HEK293 (cell line): ENCODE data around the gene F5.

Experiments
- ATF2 ChIP-seq: fragments of 450-650 bp; formaldehyde crosslinking; IDR thresholded peaks from 2 replicates; pipeline ENCODE4 v1.5.1; 2016; ENCODE audit warnings: missing biosample characterization, missing genetic modification characterization, low read depth
- CTCF ChIP-seq: fragments of 450-650 bp; formaldehyde crosslinking; IDR thresholded peaks from 2 replicates; pipeline ENCODE4 v1.5.1; 2016; ENCODE audit warnings: missing biosample characterization, missing genetic modification characterization
- MZF1 ChIP-seq: fragments of 450-650 bp; formaldehyde crosslinking; IDR thresholded peaks from 2 replicates; pipeline ENCODE4 v1.5.1; 2017; ENCODE audit warnings: missing biosample characterization, missing genetic modification characterization, borderline replicate concordance
- SP2 ChIP-seq: fragments of 450-650 bp; formaldehyde crosslinking; IDR thresholded peaks from 2 replicates; pipeline ENCODE4 v1.5.1; 2016; ENCODE audit warnings: missing biosample characterization, missing genetic modification characterization
- ZBTB1 ChIP-seq: fragments of 450-650 bp; formaldehyde crosslinking; IDR thresholded peaks from 2 replicates; pipeline ENCODE4 v1.5.1; 2016; ENCODE audit warnings: missing biosample characterization, missing genetic modification characterization
- ZBTB49 ChIP-seq: fragments of 450-650 bp; formaldehyde crosslinking; IDR thresholded peaks from 2 replicates; pipeline ENCODE4 v1.5.1; 2016; ENCODE audit warnings: missing biosample characterization, missing genetic modification characterization, low read depth
- ZBTB7A ChIP-seq: fragments of 450-650 bp; formaldehyde crosslinking; IDR thresholded peaks from 2 replicates; pipeline ENCODE4 v1.5.1; 2016; ENCODE audit warnings: low read depth, missing biosample characterization, missing genetic modification characterization
- ZNF274 ChIP-seq, 2 experiments: fragments of 200-500 bp in 1 of 2; fragments of 450-650 bp in 1 of 2; sonication (Bioruptor generic) in 1 of 2; formaldehyde crosslinking in 1 of 2; IDR thresholded peaks; 2 replicates each; pipeline versions ENCODE4 v1.5.1 to v1.6.1; 2014 to 2016; ENCODE audit warnings: borderline replicate concordance in 1 of 2, inconsistent platforms in 1 of 2, low read length in 1 of 2, missing biosample characterization in 1 of 2, missing genetic modification characterization in 1 of 2
- ZNF423 ChIP-seq: fragments of 450-650 bp; formaldehyde crosslinking; IDR thresholded peaks from 2 replicates; pipeline ENCODE4 v1.5.1; 2016; ENCODE audit warnings: missing biosample characterization, missing genetic modification characterization
- ZNF558 ChIP-seq: fragments of 450-650 bp; formaldehyde crosslinking; IDR thresholded peaks from 2 replicates; pipeline ENCODE4 v1.5.1; 2016; ENCODE audit warnings: missing biosample characterization, missing genetic modification characterization
- ZNF639 ChIP-seq: fragments of 450-650 bp; formaldehyde crosslinking; IDR thresholded peaks from 2 replicates; pipeline ENCODE4 v1.5.1; 2016; ENCODE audit warnings: missing biosample characterization, missing genetic modification characterization
- ZNF768 ChIP-seq: fragments of 450-650 bp; formaldehyde crosslinking; IDR thresholded peaks from 2 replicates; pipeline ENCODE4 v1.5.1; 2018; ENCODE audit warnings: missing biosample characterization, mild to moderate bottlenecking, missing genetic modification characterization
- ZNF777 ChIP-seq: fragments of 450-650 bp; formaldehyde crosslinking; IDR thresholded peaks from 2 replicates; pipeline ENCODE4 v1.5.1; 2017; ENCODE audit warnings: missing biosample characterization, missing genetic modification characterization, borderline replicate concordance

GRCh38 chr1:169615803-169616202 lies 29.5 kb upstream of the F5 start:
- TF ChIP-seq ZBTB7A (tag by site-specific recombination) = no peak
- TF ChIP-seq ZNF639 (tag by site-specific recombination) = no peak
- TF ChIP-seq CTCF = no peak
- TF ChIP-seq MZF1 (tag by site-specific recombination) = no peak
- no peak for TF ChIP-seq ZBTB49 (tag by site-specific recombination)
- TF ChIP-seq ZNF558 (tag by site-specific recombination) = no peak
- TF ChIP-seq ZBTB1 (tag by site-specific recombination) = no peak
- TF ChIP-seq ATF2 (tag by site-specific recombination) = no peak
- TF ChIP-seq ZNF423 = no peak
- TF ChIP-seq ZNF777 (tag by site-specific recombination) = no peak
- no peak for TF ChIP-seq SP2
- no peak for TF ChIP-seq ZNF274 (IDR thresholded peaks at IDR 0.05; ENCODE audit: low read length)
- TF ChIP-seq ZNF274 (tag by site-specific recombination; IDR thresholded peaks at IDR 0.05; ENCODE audit: borderline replicate concordance) = no peak
- TF ChIP-seq ZNF768 (tag by site-specific recombination) = no peak
